Neural progenitor cell (in vitro differentiated cells): ENCODE data around the gene ZNF496.

Experiments
- CTCF ChIP-seq: fragments of 200-600 bp; sonication (generic); IDR thresholded peaks from 2 replicates; pipeline ENCODE4 v1.5.1; 2017; ENCODE audit warnings: antibody characterized with exemption, mild to moderate bottlenecking
- EZH2phosphoT487 ChIP-seq: fragments of 200-600 bp; sonication (generic); IDR thresholded peaks from 2 replicates; pipeline ENCODE4 v1.6.1; 2017; ENCODE audit warnings: antibody characterized with exemption

- TF ChIP-seq EZH2phosphoT487: no peak
- no peak for TF ChIP-seq CTCF
Observed at GRCh38 chr1:247338723-247339275, 7.1 kb upstream of the ZNF496 start.
